Ascending aorta (tissue), 2 donors: ENCODE data around the gene LRRC25. TPM values are rescaled to one million over a fixed set of nuclear protein-coding genes. Genes with fewer than 3 reads are reported as not detected.
"Not testable (repeated sequence)": the region's sequence is repeated elsewhere in the genome, so short reads cannot be mapped to it uniquely, and the experiment has no call there.

Experiments used
- DNase-seq, 2 donors: peaks; one replicate each; pipeline ENCODE4 v3.0.0-alpha.2; 2019; ENCODE audit warnings: low spot score in 2 of 2
- H3K27ac ChIP-seq, 2 donors: fragments of 200-600 bp; sonication (generic); one replicate each; pipeline ENCODE4 v1.5.1; 2016 to 2017; ENCODE audit warnings: mild to moderate bottlenecking in 1 of 2
- H3K27me3 ChIP-seq: fragments of 200-600 bp; sonication (generic); one replicate; pipeline ENCODE4 v1.5.1; 2017
- H3K36me3 ChIP-seq, 2 donors: fragments of 200-600 bp; sonication (generic); one replicate each; pipeline ENCODE4 v1.5.1; 2016
- H3K4me1 ChIP-seq, 2 donors: fragments of 200-600 bp; sonication (generic); one replicate each; pipeline ENCODE4 v1.5.1; 2016 to 2017; ENCODE audit warnings: mild to moderate bottlenecking in 1 of 2
- H3K4me3 ChIP-seq, 2 donors: fragments of 200-600 bp; sonication (generic); one replicate each; pipeline ENCODE4 v1.5.1; 2016 to 2017; ENCODE audit warnings: mild to moderate bottlenecking in 1 of 2
- H3K9me3 ChIP-seq, 2 donors: fragments of 200-600 bp; sonication (generic); one replicate each; pipeline ENCODE4 v1.5.1; 2016
- CTCF ChIP-seq, 3 experiments: fragments of 200-600 bp in 2 of 3; fragments of 450-650 bp in 1 of 3; sonication (generic) in 2 of 3; IDR thresholded peaks; one replicate each; pipeline ENCODE4 v1.5.1; 2016 to 2019; ENCODE audit warnings: antibody characterized with exemption in 3 of 3, mild to moderate bottlenecking in 1 of 3, moderate library complexity in 1 of 3
- intact Hi-C: fragments of 100-400 bp; cut with DNase I; formaldehyde crosslinking; loops from one replicate; pipeline ENCODE4 v1.15.1; 2023
- total RNA-seq: library from RNA; depleted of rRNA; stranded (reverse); fragments of >200 nt; gene quantifications from one replicate; pipeline ENCODE4 v1.1.0, GENCODE V29; 2016

Gene LRRC25
- total RNA-seq, 1 donor from 2014 or later = 6.9 TPM

- intact Hi-C loops = no loop called here
- DNase-seq = no peak
- peak overlapping the region; percentile 81 to 85 for H3K27ac ChIP-seq
- H3K36me3 ChIP-seq = peaks cover 18 to 33% of the 10 kb centered on the region in 2 donors
- no peak overlapping the region for H3K4me3 ChIP-seq
- H3K4me1 ChIP-seq = peaks cover 5 to 16% of the 10 kb centered on the region in 2 donors
- no peak for TF ChIP-seq CTCF (IDR thresholded peaks at IDR 0.05)
- no peaks in the 10 kb centered on the region for H3K9me3 ChIP-seq
- H3K27me3 ChIP-seq = no peaks in the 10 kb centered on the region
Measured at GRCh38 chr19:18362934-18363542, 34.4 kb downstream of the LRRC25 start.

GRCh38 chr19:18361646-18362045, 35.8 kb downstream of the LRRC25 start:
- intact Hi-C loops = no loop called here
- no peak for DNase-seq
- TF ChIP-seq CTCF (IDR thresholded peaks at IDR 0.05) = no peak
- peaks cover 5 to 16% of the 10 kb centered on the region in 2 donors for H3K4me1 ChIP-seq
- H3K27me3 ChIP-seq = no peaks in the 10 kb centered on the region
- H3K9me3 ChIP-seq = no peaks in the 10 kb centered on the region
- H3K4me3 ChIP-seq = no peak overlapping the region
- no peak overlapping the region for H3K27ac ChIP-seq
- peaks cover 25 to 47% of the 10 kb centered on the region in 2 donors for H3K36me3 ChIP-seq

- H3K27me3 ChIP-seq = no peaks in the 10 kb centered on the region
- intact Hi-C loops = no loop called here
- H3K36me3 ChIP-seq = peaks cover 28 to 44% of the 10 kb centered on the region in 2 donors
- TF ChIP-seq CTCF (IDR thresholded peaks at IDR 0.05) = no peak
- DNase-seq = no peak
- no peak overlapping the region for H3K4me3 ChIP-seq
- H3K9me3 ChIP-seq = no peaks in the 10 kb centered on the region
- no peaks in the 10 kb centered on the region for H3K4me1 ChIP-seq
- H3K27ac ChIP-seq = no peak overlapping the region
Measured at GRCh38 chr19:18357041-18357440, 40.4 kb downstream of the LRRC25 start.

- H3K36me3 ChIP-seq = peaks cover 25 to 29% of the 10 kb centered on the region in 2 donors
- H3K4me3 ChIP-seq, DNase-seq, H3K9me3 ChIP-seq, intact Hi-C loops, H3K4me1 ChIP-seq, H3K27me3 ChIP-seq, H3K27ac ChIP-seq: not testable (repeated sequence)
Measured at GRCh38 chr19:18354743-18355142, 42.7 kb downstream of the LRRC25 start.

GRCh38 chr19:18353378-18354005, 43.9 kb downstream of the LRRC25 start:
- no peak for DNase-seq
- H3K27me3 ChIP-seq = no peaks in the 10 kb centered on the region
- H3K4me3 ChIP-seq = no peak overlapping the region
- H3K4me1 ChIP-seq = no peaks in the 10 kb centered on the region
- H3K36me3 ChIP-seq = peaks cover 12 to 23% of the 10 kb centered on the region in 2 donors
- intact Hi-C loops = no loop called here
- H3K9me3 ChIP-seq = no peaks in the 10 kb centered on the region
- no peak overlapping the region for H3K27ac ChIP-seq
- TF ChIP-seq CTCF (IDR thresholded peaks at IDR 0.05) = no peak

GRCh38 chr19:18351544-18351943, 45.9 kb downstream of the LRRC25 start:
- H3K9me3 ChIP-seq = no peaks in the 10 kb centered on the region
- H3K36me3 ChIP-seq = peaks cover 3 to 4% of the 10 kb centered on the region in 2 donors
- no peak for TF ChIP-seq CTCF (IDR thresholded peaks at IDR 0.05)
- no peaks in the 10 kb centered on the region for H3K4me1 ChIP-seq
- H3K27me3 ChIP-seq = no peaks in the 10 kb centered on the region
- intact Hi-C loops = no loop called here
- H3K4me3 ChIP-seq = no peak overlapping the region
- DNase-seq = no peak
- H3K27ac ChIP-seq = no peak overlapping the region
